Stimulated activated CD4-positive, alpha-beta T cell treated with anti-CD3 and anti-CD28 coated beads, Interleukin-15, amount 100 ng/mL, for 24 hours (primary cell): ENCODE results near the gene PRKCB.

ENCODE experiments used
- DNase-seq: peaks from one replicate; pipeline ENCODE4 v3.0.0-alpha.2; 2020

PRKCB gene

GRCh38 chr16:23836404-23837311 is 875 bp downstream of the PRKCB start:
- DNase-seq, result peak; percentile 65

GRCh38 chr16:23837553-23838308 is 1.9 kb downstream of the PRKCB start:
- no peak for DNase-seq

GRCh38 chr16:23838485-23839142 is 2.8 kb downstream of the PRKCB start:
- DNase-seq, result no peak

GRCh38 chr16:23840310-23840709 is 4.5 kb downstream of the PRKCB start:
- DNase-seq, result no peak

- DNase-seq, result peak; percentile 61
Measured at GRCh38 chr16:23842137-23842600, 6.4 kb downstream of the PRKCB start.

GRCh38 chr16:23843143-23843542 is 7.4 kb downstream of the PRKCB start:
- DNase-seq, result no peak

GRCh38 chr16:23847251-23847650 is 11.5 kb downstream of the PRKCB start:
- no peak for DNase-seq

- DNase-seq, result peak; percentile 70
Measured at GRCh38 chr16:23847948-23848347, 12.2 kb downstream of the PRKCB start.

- no peak for DNase-seq
Measured at GRCh38 chr16:23848958-23849357, 13.2 kb downstream of the PRKCB start.

- no peak for DNase-seq
Measured at GRCh38 chr16:23852794-23853562, 17.2 kb downstream of the PRKCB start.

GRCh38 chr16:23855010-23855409 is 19.2 kb downstream of the PRKCB start:
- no peak for DNase-seq

- no peak for DNase-seq
Measured at GRCh38 chr16:23856251-23856709, 20.5 kb downstream of the PRKCB start.

- peak; percentile 40 for DNase-seq
Measured at GRCh38 chr16:23857256-23857880, 21.6 kb downstream of the PRKCB start.

GRCh38 chr16:23857881-23858269 is 22.1 kb downstream of the PRKCB start:
- DNase-seq, result no peak

GRCh38 chr16:23858542-23858941 is 22.8 kb downstream of the PRKCB start:
- DNase-seq, result no peak

- no peak for DNase-seq
Measured at GRCh38 chr16:23859713-23860269, 24.0 kb downstream of the PRKCB start.

GRCh38 chr16:23861874-23862273 is 26.1 kb downstream of the PRKCB start:
- no peak for DNase-seq

GRCh38 chr16:23862556-23862955 is 26.8 kb downstream of the PRKCB start:
- DNase-seq, result no peak

- DNase-seq, result peak; percentile 28
Measured at GRCh38 chr16:23863511-23864422, 28.0 kb downstream of the PRKCB start.

- no peak for DNase-seq
Measured at GRCh38 chr16:23865853-23866252, 30.1 kb downstream of the PRKCB start.
